ENCODE data around the gene FOXD3.

The FOXD3 gene

GRCh38 chr1:63322114-63322943, at the start of gene FOXD3:
FOXD3 (plus strand) TSS chr1:63322567; CDS start chr1:63323059, 492 bp downstream.
- peak; percentile 34 for DNase-seq

- DNase-seq, result no peak
Observed at GRCh38 chr1:63272811-63273210, 49.6 kb upstream of the FOXD3 start.

- DNase-seq, result no peak
Observed at GRCh38 chr1:63274371-63274770, 48.0 kb upstream of the FOXD3 start.

- no peak for DNase-seq
Observed at GRCh38 chr1:63274979-63275378, 47.4 kb upstream of the FOXD3 start.

GRCh38 chr1:63276624-63277023, 45.7 kb upstream of the FOXD3 start:
- no peak for DNase-seq

GRCh38 chr1:63277195-63278192, 44.9 kb upstream of the FOXD3 start:
- no peak for DNase-seq

- no peak for DNase-seq
Observed at GRCh38 chr1:63281753-63282152, 40.6 kb upstream of the FOXD3 start.

- no peak for DNase-seq
Observed at GRCh38 chr1:63289135-63289534, 33.2 kb upstream of the FOXD3 start.

GRCh38 chr1:63294803-63295594, 27.4 kb upstream of the FOXD3 start:
- DNase-seq, result no peak

- DNase-seq, result no peak
Observed at GRCh38 chr1:63304410-63304809, 18.0 kb upstream of the FOXD3 start.

- DNase-seq, result no peak
Observed at GRCh38 chr1:63305043-63305442, 17.3 kb upstream of the FOXD3 start.

- no peak for DNase-seq
Observed at GRCh38 chr1:63307196-63307794, 15.1 kb upstream of the FOXD3 start.

- DNase-seq, result no peak
Observed at GRCh38 chr1:63316598-63316983, 5.8 kb upstream of the FOXD3 start.

GRCh38 chr1:63316984-63317816, 5.2 kb upstream of the FOXD3 start:
- peak; percentile 79 for DNase-seq

GRCh38 chr1:63317817-63318152, 4.6 kb upstream of the FOXD3 start:
- DNase-seq, result no peak

- no peak for DNase-seq
Observed at GRCh38 chr1:63318201-63318979, 4.0 kb upstream of the FOXD3 start.

GRCh38 chr1:63319046-63320021, 3.0 kb upstream of the FOXD3 start:
- no peak for DNase-seq

GRCh38 chr1:63320022-63320721, 2.2 kb upstream of the FOXD3 start:
- DNase-seq, result no peak
